Neural crest cell (in vitro differentiated cells): Measurements from ENCODE around the gene SLC25A30. TPM values are rescaled to one million over a fixed set of nuclear protein-coding genes. Genes with fewer than 3 reads are reported as not detected.
A peak's percentile ranks its signal among the peaks of the same experiment; 100 is the strongest.
"Not testable (repeated sequence)": the region's sequence is repeated elsewhere in the genome, so short reads cannot be mapped to it uniquely, and the experiment has no call there.

Experiments used
- DNase-seq: peaks from one replicate; pipeline ENCODE4 v3.0.0; 2021; ENCODE audit warnings: low read depth, mixed read lengths, low spot score
- H3K27ac Mint-ChIP-seq: one replicate; pipeline ENCODE4 v1.8.0; 2021; ENCODE audit warnings: mild to moderate bottlenecking, mixed read lengths; ENCODE audit not compliant: unreplicated experiment
- H3K27me3 Mint-ChIP-seq: 2 replicates; pipeline ENCODE4 v1.8.0; 2021; ENCODE audit warnings: low read depth, mild to moderate bottlenecking, mixed read lengths
- H3K36me3 Mint-ChIP-seq: 2 replicates; pipeline ENCODE4 v1.8.0; 2021; ENCODE audit warnings: low read depth, mild to moderate bottlenecking, mixed read lengths
- H3K4me1 Mint-ChIP-seq: 2 replicates; pipeline ENCODE4 v1.8.0; 2021; ENCODE audit warnings: mixed read lengths
- H3K4me3 Mint-ChIP-seq: one replicate; pipeline ENCODE4 v1.8.0; 2021; ENCODE audit warnings: mild to moderate bottlenecking, mixed read lengths
- H3K9me3 Mint-ChIP-seq: 2 replicates; pipeline ENCODE4 v1.8.0; 2021; ENCODE audit warnings: mixed read lengths
- total RNA-seq: library from RNA; stranded (reverse); gene quantifications from 2 replicates; pipeline ENCODE4 v1.2.1, GENCODE V29; 2021
- TF ChIP-seq, protein P1 (sequence below): fragments of 200-600 bp; sonication (generic); conservative IDR thresholded peaks from 2 replicates; pipeline ENCODE4 v1.5.0; 2021; ENCODE audit warnings: antibody characterized with exemption, mild to moderate bottlenecking

Gene SLC25A30
- total RNA-seq, 1 donor from 2014 or later = 14.0 TPM

DNA sequence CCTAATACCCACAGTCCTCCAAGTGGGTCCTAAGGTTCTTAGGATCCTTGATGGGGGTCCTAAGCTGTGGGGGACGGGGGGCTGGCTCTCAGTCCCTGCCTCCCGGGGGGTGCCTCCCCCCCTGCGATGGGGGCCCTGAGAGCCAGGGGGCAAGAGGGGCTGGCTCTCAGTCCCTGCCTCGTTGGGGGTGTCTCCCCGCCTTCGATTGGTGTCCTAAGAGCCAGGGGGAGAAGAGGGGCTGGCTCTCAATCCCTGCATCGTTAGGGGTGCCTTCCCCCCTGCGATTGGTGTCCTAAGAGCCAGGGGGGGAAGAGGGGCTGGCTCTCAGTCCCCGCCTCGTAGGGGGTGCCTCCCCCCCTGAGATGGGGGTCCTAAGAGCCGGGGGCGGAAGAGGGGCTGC, 37.0 kb downstream of the SLC25A30 start:
- DNase-seq = no peak

DNA sequence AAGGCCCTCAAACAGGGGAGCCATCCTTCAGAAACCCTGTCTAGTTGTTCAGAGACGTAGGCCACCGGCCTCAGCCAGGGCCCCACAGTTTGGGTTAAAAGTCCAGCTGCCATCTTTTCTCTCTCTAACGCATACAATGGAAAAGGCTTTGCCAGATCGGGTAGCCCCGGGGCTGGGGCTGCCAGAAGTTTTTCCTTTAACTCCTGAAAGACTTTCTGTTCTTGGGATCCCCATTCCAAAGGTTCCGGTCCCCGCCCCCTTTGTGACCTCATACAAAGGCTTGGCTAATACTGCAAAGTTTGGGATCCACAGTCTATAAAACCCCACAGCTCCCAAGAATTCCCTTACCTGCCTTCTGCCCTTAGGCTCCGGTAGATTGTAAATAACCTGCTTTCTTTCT, 37.5 kb downstream of the SLC25A30 start:
- H3K4me1 Mint-ChIP-seq = peaks cover 37% of the 10 kb centered on the region
- H3K4me3 Mint-ChIP-seq = peak overlapping the region; percentile 89
- not testable (repeated sequence) for H3K27me3 Mint-ChIP-seq, H3K9me3 Mint-ChIP-seq
- peak; percentile 25 for DNase-seq
- peaks cover 12% of the 10 kb centered on the region for H3K36me3 Mint-ChIP-seq
- peak overlapping the region; percentile 62 for H3K27ac Mint-ChIP-seq

More for the DNA sequence above, 37.0 kb downstream of the SLC25A30 start:
- Mint-ChIP-seq H3K4me3 (peak overlapping the region; percentile 89), H3K4me1 (peaks cover 37% of the 10 kb centered on the region), H3K27me3 (peaks cover 2% of the 10 kb centered on the region), H3K9me3 (no peaks in the 10 kb centered on the region), H3K27ac (no peak overlapping the region), H3K36me3 (peaks cover 12% of the 10 kb centered on the region)
- TF ChIP-seq, protein P1, sequence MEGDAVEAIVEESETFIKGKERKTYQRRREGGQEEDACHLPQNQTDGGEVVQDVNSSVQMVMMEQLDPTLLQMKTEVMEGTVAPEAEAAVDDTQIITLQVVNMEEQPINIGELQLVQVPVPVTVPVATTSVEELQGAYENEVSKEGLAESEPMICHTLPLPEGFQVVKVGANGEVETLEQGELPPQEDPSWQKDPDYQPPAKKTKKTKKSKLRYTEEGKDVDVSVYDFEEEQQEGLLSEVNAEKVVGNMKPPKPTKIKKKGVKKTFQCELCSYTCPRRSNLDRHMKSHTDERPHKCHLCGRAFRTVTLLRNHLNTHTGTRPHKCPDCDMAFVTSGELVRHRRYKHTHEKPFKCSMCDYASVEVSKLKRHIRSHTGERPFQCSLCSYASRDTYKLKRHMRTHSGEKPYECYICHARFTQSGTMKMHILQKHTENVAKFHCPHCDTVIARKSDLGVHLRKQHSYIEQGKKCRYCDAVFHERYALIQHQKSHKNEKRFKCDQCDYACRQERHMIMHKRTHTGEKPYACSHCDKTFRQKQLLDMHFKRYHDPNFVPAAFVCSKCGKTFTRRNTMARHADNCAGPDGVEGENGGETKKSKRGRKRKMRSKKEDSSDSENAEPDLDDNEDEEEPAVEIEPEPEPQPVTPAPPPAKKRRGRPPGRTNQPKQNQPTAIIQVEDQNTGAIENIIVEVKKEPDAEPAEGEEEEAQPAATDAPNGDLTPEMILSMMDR = no peak

DNA sequence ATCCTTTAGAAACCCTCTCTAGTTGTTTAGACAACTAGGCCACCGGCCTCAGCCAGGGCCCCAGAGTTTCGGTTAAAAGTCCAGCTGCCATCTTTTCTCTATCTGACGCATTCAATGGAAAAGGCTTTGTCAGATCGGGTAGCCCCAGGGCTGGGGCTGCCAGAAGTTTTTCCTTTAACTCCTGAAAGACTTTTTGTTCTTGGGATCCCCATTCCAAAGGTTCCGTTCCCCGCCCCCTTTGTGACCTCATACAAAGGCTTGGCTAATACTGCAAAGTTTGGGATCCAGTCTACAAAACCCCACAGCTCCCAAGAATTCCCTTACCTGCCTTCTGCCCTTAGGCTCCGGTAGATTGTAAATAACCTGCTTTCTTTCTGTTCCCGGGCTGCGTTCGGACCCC, 38.7 kb downstream of the SLC25A30 start:
- not testable (repeated sequence) for H3K9me3 Mint-ChIP-seq, H3K27me3 Mint-ChIP-seq, H3K36me3 Mint-ChIP-seq
- DNase-seq = peak; percentile 32
- Mint-ChIP-seq H3K4me3 (peak overlapping the region; percentile 93), H3K27ac (peak overlapping the region; percentile 98), H3K4me1 (peaks cover 33% of the 10 kb centered on the region)

DNA sequence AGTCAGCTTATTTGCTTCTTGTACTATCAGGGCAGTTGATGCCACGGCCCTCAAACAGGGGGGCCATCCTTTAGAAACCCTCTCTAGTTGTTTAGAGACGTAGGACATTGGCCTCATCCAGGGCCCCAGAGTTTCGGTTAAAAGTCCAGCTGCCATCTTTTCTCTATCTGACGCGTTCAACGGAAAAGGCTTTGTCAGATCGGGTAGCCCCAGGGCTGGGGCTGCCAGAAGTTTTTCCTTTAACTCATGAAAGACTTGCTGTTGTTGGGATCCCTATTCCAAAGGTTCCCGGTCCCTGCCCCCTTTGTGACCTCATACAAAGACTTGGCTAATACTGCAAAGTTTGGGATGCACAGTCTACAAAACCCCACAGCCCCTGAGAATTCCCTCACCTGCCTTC, 39.4 kb downstream of the SLC25A30 start:
- H3K27me3 Mint-ChIP-seq, DNase-seq, H3K36me3 Mint-ChIP-seq, H3K9me3 Mint-ChIP-seq: not testable (repeated sequence)
- Mint-ChIP-seq H3K4me3 (peak overlapping the region; percentile 93), H3K27ac (peak overlapping the region; percentile 98), H3K4me1 (peaks cover 28% of the 10 kb centered on the region)

DNA sequence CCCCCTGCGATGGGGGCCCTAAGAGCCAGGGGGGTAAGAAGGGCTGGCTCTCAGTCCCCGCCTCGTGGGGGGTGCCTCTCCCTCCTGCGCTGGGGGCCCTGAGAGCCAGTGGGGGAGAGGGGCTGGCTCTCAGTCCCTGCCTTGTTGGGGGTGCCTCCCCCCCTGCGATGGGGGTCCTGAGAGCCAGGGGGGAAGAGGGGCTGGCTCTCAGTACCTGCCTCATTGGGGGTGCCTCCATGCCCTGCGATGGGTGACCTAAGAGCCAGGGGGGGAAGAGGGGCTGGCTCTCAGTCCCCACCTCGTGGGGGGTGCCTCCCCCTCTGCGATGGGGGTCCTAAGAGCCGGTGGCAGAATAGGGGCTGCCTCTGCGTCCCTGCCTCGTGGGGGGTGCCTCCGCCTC, 40.9 kb downstream of the SLC25A30 start:
- Mint-ChIP-seq H3K4me1 (peaks cover 37% of the 10 kb centered on the region), H3K36me3 (peaks cover 10% of the 10 kb centered on the region)
- not testable (repeated sequence) for DNase-seq, H3K4me3 Mint-ChIP-seq, H3K27me3 Mint-ChIP-seq, H3K9me3 Mint-ChIP-seq, H3K27ac Mint-ChIP-seq

DNA sequence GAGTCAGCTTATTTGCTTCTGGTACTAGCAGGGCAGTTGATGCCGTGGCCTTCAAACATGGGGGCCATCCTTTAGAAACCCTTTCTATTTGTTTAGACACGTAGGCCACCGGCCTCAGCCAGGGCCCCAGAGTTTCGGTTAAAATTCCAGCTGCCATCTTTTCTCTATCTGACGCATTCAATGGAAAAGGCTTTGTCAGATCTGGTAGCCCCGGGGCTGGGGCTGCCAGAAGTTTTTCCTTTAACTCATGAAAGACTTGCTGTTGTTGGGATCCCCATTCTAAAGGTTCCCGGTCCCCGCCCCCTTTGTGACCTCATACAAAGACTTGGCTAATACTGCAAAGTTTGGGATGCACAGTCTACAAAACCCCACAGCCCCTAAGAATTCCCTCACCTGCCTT, 41.5 kb downstream of the SLC25A30 start:
- not testable (repeated sequence) for H3K9me3 Mint-ChIP-seq, H3K27me3 Mint-ChIP-seq
- Mint-ChIP-seq H3K4me1 (peaks cover 43% of the 10 kb centered on the region), H3K4me3 (peak overlapping the region; percentile 82), H3K27ac (peak overlapping the region; percentile 96), H3K36me3 (peaks cover 10% of the 10 kb centered on the region)
- DNase-seq = peak; percentile 34

DNA sequence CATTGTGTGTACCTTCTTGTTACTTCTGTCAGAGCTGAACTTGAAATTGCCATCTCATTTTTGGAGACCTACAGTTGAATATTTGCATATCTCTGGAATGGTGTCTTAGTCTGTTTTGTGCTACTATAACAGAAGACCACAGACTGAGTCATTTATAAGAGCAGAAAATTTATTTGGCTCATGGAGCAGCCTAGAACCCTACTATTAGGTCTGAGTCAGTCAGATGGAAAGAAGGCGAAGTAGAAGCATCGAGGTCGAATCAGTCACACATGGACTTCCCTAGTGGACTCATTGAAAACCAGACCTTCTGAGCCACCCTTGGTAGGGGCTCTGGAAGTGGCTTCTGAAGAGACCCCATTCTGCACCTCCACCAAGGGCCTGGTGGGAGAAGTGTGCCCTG, 43.3 kb downstream of the SLC25A30 start:
- peaks cover 2% of the 10 kb centered on the region for H3K27me3 Mint-ChIP-seq
- H3K4me1 Mint-ChIP-seq = peaks cover 51% of the 10 kb centered on the region
- H3K4me3 Mint-ChIP-seq = no peak overlapping the region
- TF ChIP-seq, protein P1 = no peak
- no peak for DNase-seq
- H3K36me3 Mint-ChIP-seq = peaks cover 14% of the 10 kb centered on the region
- H3K9me3 Mint-ChIP-seq = no peaks in the 10 kb centered on the region
- no peak overlapping the region for H3K27ac Mint-ChIP-seq

DNA sequence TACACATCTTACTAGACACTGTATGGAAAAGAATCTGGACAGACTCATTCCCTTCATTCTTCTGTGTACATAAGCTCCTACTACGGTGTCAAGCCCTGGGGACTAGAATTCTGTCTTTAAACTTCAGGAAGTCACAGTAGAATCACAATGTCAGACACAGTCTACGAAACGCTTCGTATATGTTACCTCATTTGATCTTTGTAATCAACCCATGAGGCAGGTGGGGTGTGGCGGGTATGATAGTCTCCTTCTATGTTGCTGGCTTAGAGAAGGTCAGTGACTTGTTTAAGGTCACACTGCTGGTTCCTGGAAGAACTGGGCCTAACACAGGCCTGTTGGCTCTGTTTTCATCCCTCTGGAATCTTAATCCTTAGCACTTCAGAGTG, 45.0 kb downstream of the SLC25A30 start:
- H3K27me3 Mint-ChIP-seq = no peaks in the 10 kb centered on the region
- TF ChIP-seq, protein P1 = no peak
- peak overlapping the region; percentile 23 for H3K4me3 Mint-ChIP-seq
- no peak for DNase-seq
- H3K36me3 Mint-ChIP-seq = peaks cover 14% of the 10 kb centered on the region
- peaks cover 42% of the 10 kb centered on the region for H3K4me1 Mint-ChIP-seq
- H3K27ac Mint-ChIP-seq = peak overlapping the region; percentile 85
- no peaks in the 10 kb centered on the region for H3K9me3 Mint-ChIP-seq
